ENCODE results near the gene TENM3. TPM values are rescaled to one million over a fixed set of nuclear protein-coding genes. Genes with fewer than 3 reads are reported as not detected.

Gene TENM3
- total and polyA plus RNA-seq, 9 donors = 11.0 to 32.9 (median 23.2) TPM

GRCh38 chr4:182320092-182320491, 76.9 kb downstream of the TENM3 start:
- H3K27ac ChIP-seq (ENCODE audit: low read length) = no peak overlapping the region
- peaks cover 2% of the 10 kb centered on the region for H3K4me1 ChIP-seq (ENCODE audit: control insufficient read depth, insufficient read depth, low read length)
- H3K36me3 ChIP-seq (ENCODE audit: control insufficient read depth, insufficient read depth, low read length) = no peaks in the 10 kb centered on the region
- no peak overlapping the region for H3K4me3 ChIP-seq (ENCODE audit: low read length)
- DNase-seq = no peak
- no peaks in the 10 kb centered on the region for H3K9me3 ChIP-seq (replicated peaks; ENCODE audit: control insufficient read depth, low read depth, low read length)
- WGBS (ENCODE audit: insufficient coverage) = 65% methylated on average over 4 of the region's 6 CpGs
- H3K27me3 ChIP-seq (ENCODE audit: control insufficient read depth, insufficient read depth, low read length) = no peaks in the 10 kb centered on the region

GRCh38 chr4:182320580-182320979, 77.4 kb downstream of the TENM3 start:
- Histone ChIP-seq H3K9me3 (replicated peaks; ENCODE audit: control insufficient read depth, low read depth, low read length) (no peaks in the 10 kb centered on the region), H3K4me1 (ENCODE audit: control insufficient read depth, insufficient read depth, low read length) (peaks cover 3% of the 10 kb centered on the region), H3K27ac (ENCODE audit: low read length) (no peak overlapping the region), H3K36me3 (ENCODE audit: control insufficient read depth, insufficient read depth, low read length) (no peaks in the 10 kb centered on the region), H3K27me3 (ENCODE audit: control insufficient read depth, insufficient read depth, low read length) (no peaks in the 10 kb centered on the region), H3K4me3 (ENCODE audit: low read length) (no peak overlapping the region)
- no CpG with 5 or more reads among the region's 3 CpGs for WGBS (ENCODE audit: insufficient coverage)
- DNase-seq = peak; percentile 34

- DNase-seq = no peak
- Histone ChIP-seq H3K27me3 (ENCODE audit: control insufficient read depth, insufficient read depth, low read length) (no peaks in the 10 kb centered on the region), H3K9me3 (replicated peaks; ENCODE audit: control insufficient read depth, low read depth, low read length) (no peaks in the 10 kb centered on the region), H3K4me1 (ENCODE audit: control insufficient read depth, insufficient read depth, low read length) (peaks cover 9% of the 10 kb centered on the region), H3K4me3 (ENCODE audit: low read length) (no peak overlapping the region), H3K36me3 (ENCODE audit: control insufficient read depth, insufficient read depth, low read length) (no peaks in the 10 kb centered on the region), H3K27ac (ENCODE audit: low read length) (no peak overlapping the region)
- WGBS (ENCODE audit: insufficient coverage) = 91% methylated on average over 9 of the region's 10 CpGs
These were observed 81.1 kb downstream of the TENM3 start for GRCh38 chr4:182324282-182324681.

- H3K27me3 ChIP-seq (ENCODE audit: control insufficient read depth, insufficient read depth, low read length) = no peaks in the 10 kb centered on the region
- H3K27ac ChIP-seq (ENCODE audit: low read length) = peak overlapping the region; percentile 64
- WGBS (ENCODE audit: insufficient coverage) = no CpG with 5 or more reads among the region's 3 CpGs
- DNase-seq = peak; percentile 43
- no peaks in the 10 kb centered on the region for H3K36me3 ChIP-seq (ENCODE audit: control insufficient read depth, insufficient read depth, low read length)
- no peaks in the 10 kb centered on the region for H3K9me3 ChIP-seq (replicated peaks; ENCODE audit: control insufficient read depth, low read depth, low read length)
- H3K4me1 ChIP-seq (ENCODE audit: control insufficient read depth, insufficient read depth, low read length) = peaks cover 7% of the 10 kb centered on the region
- no peak overlapping the region for H3K4me3 ChIP-seq (ENCODE audit: low read length)
These were observed 82.2 kb downstream of the TENM3 start for GRCh38 chr4:182325397-182325796.

- DNase-seq = peak; percentile 51
- Histone ChIP-seq H3K4me1 (ENCODE audit: control insufficient read depth, insufficient read depth, low read length) (peaks cover 7% of the 10 kb centered on the region), H3K9me3 (replicated peaks; ENCODE audit: control insufficient read depth, low read depth, low read length) (no peaks in the 10 kb centered on the region), H3K27ac (ENCODE audit: low read length) (peak overlapping the region; percentile 64), H3K4me3 (ENCODE audit: low read length) (no peak overlapping the region), H3K27me3 (ENCODE audit: control insufficient read depth, insufficient read depth, low read length) (no peaks in the 10 kb centered on the region), H3K36me3 (ENCODE audit: control insufficient read depth, insufficient read depth, low read length) (no peaks in the 10 kb centered on the region)
- WGBS (ENCODE audit: insufficient coverage) = 70% methylated on average over 10 of the region's 16 CpGs
These were observed 82.7 kb downstream of the TENM3 start for GRCh38 chr4:182325848-182326255.

GRCh38 chr4:182328505-182328904, 85.3 kb downstream of the TENM3 start:
- DNase-seq = no peak
- peaks cover 7% of the 10 kb centered on the region for H3K4me1 ChIP-seq (ENCODE audit: control insufficient read depth, insufficient read depth, low read length)
- H3K27me3 ChIP-seq (ENCODE audit: control insufficient read depth, insufficient read depth, low read length) = no peaks in the 10 kb centered on the region
- no peak overlapping the region for H3K4me3 ChIP-seq (ENCODE audit: low read length)
- H3K36me3 ChIP-seq (ENCODE audit: control insufficient read depth, insufficient read depth, low read length) = no peaks in the 10 kb centered on the region
- H3K27ac ChIP-seq (ENCODE audit: low read length) = no peak overlapping the region
- WGBS (ENCODE audit: insufficient coverage) = 78% methylated on average over 3 of the region's 7 CpGs
- H3K9me3 ChIP-seq (replicated peaks; ENCODE audit: control insufficient read depth, low read depth, low read length) = no peaks in the 10 kb centered on the region

GRCh38 chr4:182337366-182337765, 94.2 kb downstream of the TENM3 start:
- no peak for DNase-seq
- WGBS (ENCODE audit: insufficient coverage) = no CpG with 5 or more reads among the region's 1 CpG
- H3K36me3 ChIP-seq (ENCODE audit: control insufficient read depth, insufficient read depth, low read length) = no peaks in the 10 kb centered on the region
- H3K27ac ChIP-seq (ENCODE audit: low read length) = no peak overlapping the region
- no peaks in the 10 kb centered on the region for H3K9me3 ChIP-seq (replicated peaks; ENCODE audit: control insufficient read depth, low read depth, low read length)
- H3K4me1 ChIP-seq (ENCODE audit: control insufficient read depth, insufficient read depth, low read length) = no peaks in the 10 kb centered on the region
- H3K4me3 ChIP-seq (ENCODE audit: low read length) = no peak overlapping the region
- no peaks in the 10 kb centered on the region for H3K27me3 ChIP-seq (ENCODE audit: control insufficient read depth, insufficient read depth, low read length)

- H3K27me3 ChIP-seq (ENCODE audit: control insufficient read depth, insufficient read depth, low read length) = no peaks in the 10 kb centered on the region
- no peak overlapping the region for H3K27ac ChIP-seq (ENCODE audit: low read length)
- no peak for DNase-seq
- H3K4me1 ChIP-seq (ENCODE audit: control insufficient read depth, insufficient read depth, low read length) = no peaks in the 10 kb centered on the region
- H3K36me3 ChIP-seq (ENCODE audit: control insufficient read depth, insufficient read depth, low read length) = no peaks in the 10 kb centered on the region
- WGBS (ENCODE audit: insufficient coverage) = no CpG with 5 or more reads among the region's 3 CpGs
- no peak overlapping the region for H3K4me3 ChIP-seq (ENCODE audit: low read length)
- no peaks in the 10 kb centered on the region for H3K9me3 ChIP-seq (replicated peaks; ENCODE audit: control insufficient read depth, low read depth, low read length)
These were observed 94.9 kb downstream of the TENM3 start for GRCh38 chr4:182338063-182338462.

GRCh38 chr4:182338746-182339145, 95.5 kb downstream of the TENM3 start:
- Histone ChIP-seq H3K36me3 (ENCODE audit: control insufficient read depth, insufficient read depth, low read length) (no peaks in the 10 kb centered on the region), H3K4me3 (ENCODE audit: low read length) (no peak overlapping the region), H3K27ac (ENCODE audit: low read length) (no peak overlapping the region), H3K27me3 (ENCODE audit: control insufficient read depth, insufficient read depth, low read length) (no peaks in the 10 kb centered on the region), H3K4me1 (ENCODE audit: control insufficient read depth, insufficient read depth, low read length) (no peaks in the 10 kb centered on the region), H3K9me3 (replicated peaks; ENCODE audit: control insufficient read depth, low read depth, low read length) (no peaks in the 10 kb centered on the region)
- DNase-seq = peak; percentile 34
- WGBS (ENCODE audit: insufficient coverage) = no CpG with 5 or more reads among the region's 2 CpGs

- no peak overlapping the region for H3K27ac ChIP-seq (ENCODE audit: low read length)
- no peaks in the 10 kb centered on the region for H3K36me3 ChIP-seq (ENCODE audit: control insufficient read depth, insufficient read depth, low read length)
- no peaks in the 10 kb centered on the region for H3K27me3 ChIP-seq (ENCODE audit: control insufficient read depth, insufficient read depth, low read length)
- WGBS (ENCODE audit: insufficient coverage) = 62% methylated on average over 2 of the region's 4 CpGs
- H3K4me3 ChIP-seq (ENCODE audit: low read length) = no peak overlapping the region
- no peaks in the 10 kb centered on the region for H3K9me3 ChIP-seq (replicated peaks; ENCODE audit: control insufficient read depth, low read depth, low read length)
- H3K4me1 ChIP-seq (ENCODE audit: control insufficient read depth, insufficient read depth, low read length) = no peaks in the 10 kb centered on the region
- DNase-seq = no peak
These were observed 96.0 kb downstream of the TENM3 start for GRCh38 chr4:182339221-182339641.

GRCh38 chr4:182343453-182343852, 100.3 kb downstream of the TENM3 start:
- no peaks in the 10 kb centered on the region for H3K4me1 ChIP-seq (ENCODE audit: control insufficient read depth, insufficient read depth, low read length)
- WGBS (ENCODE audit: insufficient coverage) = no CpG with 5 or more reads among the region's 4 CpGs
- H3K9me3 ChIP-seq (replicated peaks; ENCODE audit: control insufficient read depth, low read depth, low read length) = no peaks in the 10 kb centered on the region

More at GRCh38 chr4:182343453-182343852, 100.3 kb downstream of the TENM3 start:
- no peaks in the 10 kb centered on the region for H3K36me3 ChIP-seq (ENCODE audit: control insufficient read depth, insufficient read depth, low read length)
- DNase-seq = peak; percentile 58
- no peaks in the 10 kb centered on the region for H3K27me3 ChIP-seq (ENCODE audit: control insufficient read depth, insufficient read depth, low read length)
- no peak overlapping the region for H3K4me3 ChIP-seq (ENCODE audit: low read length)
- no peak overlapping the region for H3K27ac ChIP-seq (ENCODE audit: low read length)

Data from muscle of leg (tissue), 11 donors.